HG03460 (cell line): ENCODE measurements around the gene HDHD5.

Experiments used
- ATAC-seq: cut with Tn5 transposase; IDR thresholded peaks from one replicate; pipeline ENCODE4 v1.9.1; 2021; ENCODE audit not compliant: unreplicated experiment

Gene HDHD5

DNA sequence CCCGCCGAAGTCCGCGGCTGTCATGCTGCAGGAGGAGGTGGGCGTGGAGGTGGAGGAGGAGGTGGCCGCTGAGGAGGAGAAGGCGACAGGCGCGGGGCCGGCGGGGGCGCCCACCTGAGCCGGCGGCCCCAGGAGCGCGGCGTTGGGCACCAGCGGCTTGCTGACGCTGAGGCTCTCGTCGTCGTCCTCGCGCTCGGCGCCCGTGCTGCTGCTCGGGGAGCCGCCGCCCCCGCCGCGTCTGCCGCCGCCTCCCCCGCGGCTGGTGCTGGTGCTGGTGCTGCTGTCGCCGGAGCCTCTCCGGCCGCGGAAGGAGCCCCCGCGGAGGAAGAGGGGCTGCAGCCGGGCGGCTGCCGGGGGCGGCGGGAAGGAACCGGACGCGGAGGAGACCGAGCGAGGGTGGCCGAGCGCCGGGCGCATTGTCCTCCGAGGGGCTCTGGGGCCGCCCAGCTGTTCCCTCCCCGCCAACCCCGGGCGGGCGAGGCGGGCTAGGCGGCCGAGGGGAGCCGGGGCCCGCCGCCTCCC lies 38.3 kb downstream of the HDHD5 start:
- ATAC-seq, result no peak

DNA sequence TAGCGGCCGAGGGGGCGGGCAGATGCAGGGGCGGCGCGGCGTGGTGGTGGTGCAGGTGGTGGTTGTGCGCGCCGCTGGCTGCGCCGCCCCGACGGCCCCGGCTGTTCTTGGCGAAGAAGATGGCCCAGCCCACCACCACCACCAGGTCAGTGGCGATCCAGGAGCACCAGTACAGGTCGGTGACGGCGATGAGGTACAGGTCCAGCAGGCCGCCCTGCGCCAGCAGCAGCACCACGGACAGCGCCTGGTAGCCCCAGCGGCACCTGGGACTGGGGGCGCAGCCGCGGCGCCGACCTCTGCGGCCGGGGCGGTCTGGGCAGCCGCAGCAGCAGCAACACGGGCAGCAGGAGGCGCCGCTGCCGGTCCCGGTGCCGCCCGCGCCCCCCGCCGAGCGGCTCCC lies 38.8 kb downstream of the HDHD5 start:
- no peak for ATAC-seq

GRCh38 chr22:17119481-17120202 lies 39.4 kb downstream of the HDHD5 start:
- ATAC-seq, result no peak

DNA sequence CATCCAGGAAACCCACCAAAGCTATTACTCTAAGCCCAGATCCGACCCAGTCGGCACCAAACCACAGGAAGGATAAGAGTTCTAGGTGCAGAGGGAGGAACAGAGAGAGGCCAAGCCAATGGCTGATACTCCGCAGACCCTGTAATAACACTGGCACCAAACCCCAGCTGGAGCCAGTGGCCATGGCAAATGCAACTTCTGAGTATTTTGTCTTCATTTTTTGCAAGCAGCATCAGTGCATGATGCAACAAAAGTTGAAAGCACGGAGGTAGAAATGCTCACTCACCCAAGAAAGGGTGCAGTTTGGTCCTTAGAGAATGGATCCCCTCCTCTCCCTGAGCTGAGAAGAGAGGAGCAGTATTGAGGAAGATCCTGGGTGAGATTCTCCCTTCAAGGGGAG lies 40.7 kb downstream of the HDHD5 start:
- ATAC-seq, result no peak

- no peak for ATAC-seq
These were observed 41.2 kb downstream of the HDHD5 start for GRCh38 chr22:17117890-17118289.

DNA sequence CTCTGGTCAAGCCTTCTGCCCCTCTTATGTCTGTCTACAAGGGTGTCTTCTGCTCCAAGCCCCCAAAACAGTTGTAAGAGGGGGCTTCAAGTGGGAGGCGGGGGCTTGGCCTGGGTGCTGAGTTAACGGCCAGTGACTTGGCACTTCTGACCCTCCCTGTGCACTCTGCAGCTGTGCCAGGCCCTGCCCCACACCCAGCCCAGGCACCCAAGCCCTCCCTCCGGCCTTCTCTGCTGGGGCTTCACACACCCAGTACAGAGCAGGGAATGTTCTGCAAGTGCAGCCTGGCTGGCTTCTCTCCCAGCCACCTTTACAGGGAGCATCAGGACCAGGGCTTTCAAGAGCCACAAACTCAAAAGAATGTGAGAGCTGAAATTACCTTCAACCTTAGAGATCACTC lies 41.7 kb downstream of the HDHD5 start:
- no peak for ATAC-seq

DNA sequence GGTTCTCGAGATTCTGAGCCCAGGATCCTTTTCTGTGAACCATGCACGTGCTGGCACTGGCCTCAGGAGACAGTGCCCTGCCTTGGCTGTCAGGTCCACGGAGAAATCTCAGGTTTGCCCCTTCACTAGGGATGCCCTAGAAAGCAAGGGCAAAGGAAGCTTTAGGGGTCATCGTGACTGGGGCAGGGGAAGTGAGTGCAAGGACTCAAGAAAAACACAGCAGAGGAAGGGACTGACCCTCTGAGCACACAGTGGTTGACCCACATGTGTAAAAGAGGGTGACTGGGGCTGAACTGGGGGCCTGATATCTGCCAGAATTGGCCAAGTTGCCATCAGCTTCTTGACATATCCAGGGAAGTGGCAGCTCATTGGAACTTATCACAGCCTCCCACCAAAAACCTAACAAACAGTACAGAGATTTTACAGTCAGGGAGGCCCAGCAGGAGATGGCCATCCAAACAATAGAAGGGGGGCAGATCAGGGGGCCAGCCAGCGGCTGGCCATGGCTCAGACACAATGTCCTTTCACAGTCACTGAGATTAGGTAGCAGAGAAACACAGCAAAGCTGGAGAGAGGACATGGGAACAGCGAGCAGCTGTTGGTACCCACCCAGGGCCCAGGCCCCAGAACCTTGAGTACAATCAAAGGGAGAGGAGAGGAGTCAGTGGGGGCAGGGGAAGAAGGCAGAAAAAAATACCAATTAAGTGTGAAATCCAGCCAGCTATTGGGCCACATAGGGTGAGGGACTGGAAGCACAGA lies 42.3 kb downstream of the HDHD5 start:
- no peak for ATAC-seq

DNA sequence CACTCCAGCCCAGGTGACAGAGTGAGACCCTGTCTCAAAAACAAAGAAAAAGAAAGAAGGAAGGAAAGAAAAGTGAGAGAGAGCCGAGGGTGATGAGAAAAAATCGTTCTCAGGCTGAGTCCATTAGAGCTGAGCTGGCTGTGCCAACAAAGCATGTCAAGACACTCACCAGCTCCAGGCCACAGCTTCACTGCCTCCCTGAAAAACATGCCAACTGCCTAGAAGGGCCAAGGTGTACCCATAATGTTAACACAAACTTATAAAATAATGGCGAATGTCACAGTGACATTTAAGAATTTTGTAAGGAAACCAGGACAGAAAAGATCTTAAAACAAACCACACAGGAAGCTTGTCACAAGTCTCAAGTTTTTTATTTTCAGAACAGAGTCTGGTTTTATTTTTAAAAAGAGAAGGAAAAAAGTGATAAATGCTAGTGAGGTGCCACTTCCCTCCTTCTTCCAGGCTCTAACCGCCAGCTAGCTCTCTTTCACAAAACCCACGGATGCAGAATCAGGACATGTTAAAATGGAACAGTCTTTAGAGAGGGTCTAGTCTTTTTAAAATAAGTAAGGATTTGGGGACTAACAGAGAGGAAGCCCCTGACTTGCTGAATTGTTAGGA lies 43.0 kb downstream of the HDHD5 start:
- ATAC-seq, result no peak

- ATAC-seq, result no peak
These were observed 43.8 kb downstream of the HDHD5 start for GRCh38 chr22:17115236-17115635.

- no peak for ATAC-seq
These were observed 44.2 kb downstream of the HDHD5 start for GRCh38 chr22:17114898-17115235.

DNA sequence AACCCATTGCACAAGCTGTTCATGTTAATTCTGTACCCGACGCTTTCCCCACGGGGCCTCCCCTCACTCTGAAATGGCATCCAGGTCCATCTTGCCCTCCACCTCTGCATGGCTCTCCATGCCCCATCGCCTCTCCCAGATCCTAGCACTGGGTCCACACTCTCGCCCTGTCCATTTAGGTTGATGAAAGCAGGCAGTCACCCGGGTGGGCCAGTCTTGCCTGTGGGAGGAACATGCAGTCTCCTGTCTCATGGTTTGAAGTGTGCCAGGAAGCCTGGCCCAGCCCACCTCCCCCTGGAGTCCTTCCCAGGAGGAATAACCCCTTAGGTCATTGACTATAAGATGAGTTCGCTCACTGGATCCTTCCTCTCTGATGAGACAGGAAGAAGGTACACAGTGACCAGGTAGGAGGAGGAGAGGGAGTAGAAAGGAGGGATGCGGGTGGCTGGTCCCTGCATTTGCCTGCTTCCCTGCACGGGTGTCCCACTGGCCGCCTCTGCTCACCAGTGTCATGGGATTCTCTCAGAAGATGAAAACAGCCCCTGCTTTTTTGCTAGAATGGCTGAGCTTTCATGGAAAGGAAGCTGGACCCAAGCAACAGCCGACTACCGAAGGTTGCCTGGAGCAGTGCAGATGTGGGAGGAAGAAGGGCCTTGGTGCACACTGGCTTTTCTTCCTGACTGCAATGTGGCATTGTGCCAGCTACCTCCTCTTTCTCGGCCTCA lies 44.7 kb downstream of the HDHD5 start:
- no peak for ATAC-seq

GRCh38 chr22:17113600-17113999 lies 45.5 kb downstream of the HDHD5 start:
- no peak for ATAC-seq

- no peak for ATAC-seq
These were observed 46.5 kb downstream of the HDHD5 start for GRCh38 chr22:17112491-17113042.

DNA sequence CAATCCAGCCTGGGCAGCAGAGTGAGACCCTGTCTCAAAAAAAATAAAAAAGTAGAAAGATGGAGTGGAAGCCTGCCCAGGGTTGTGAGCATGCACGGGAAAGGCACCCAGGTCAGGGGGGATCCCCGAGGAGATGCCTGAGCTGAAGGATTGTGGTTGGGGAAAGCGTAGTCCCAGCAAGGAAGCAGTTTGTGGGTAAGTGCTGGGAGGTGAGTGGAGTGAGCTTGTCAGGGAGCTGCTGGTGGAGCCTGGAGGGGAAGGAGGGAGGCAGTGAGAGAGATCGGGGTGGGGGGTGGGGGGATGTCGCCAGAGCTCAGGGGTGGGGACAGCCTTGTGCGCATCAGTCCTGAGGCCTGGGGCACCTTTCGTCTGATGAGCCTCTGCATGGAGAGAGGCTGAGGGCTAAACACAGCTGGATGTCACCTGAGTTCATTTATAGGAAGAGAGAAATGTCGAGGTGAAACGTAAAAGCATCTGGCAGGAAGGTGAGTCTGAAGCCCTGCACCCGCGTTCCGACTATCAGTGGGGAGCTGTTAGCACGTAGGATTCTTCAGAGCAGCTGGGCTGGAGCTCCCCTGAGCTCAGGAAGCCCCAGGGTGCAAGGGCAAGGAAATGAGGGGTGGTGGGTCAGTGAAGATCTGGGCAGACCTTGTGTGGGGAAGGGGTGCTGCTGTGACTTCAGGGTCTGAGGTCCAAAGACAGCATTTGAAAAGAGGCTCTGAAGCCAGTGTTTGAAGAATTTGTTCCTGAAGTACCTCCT lies 48.1 kb downstream of the HDHD5 start:
- no peak for ATAC-seq

GRCh38 chr22:17109976-17110375 lies 49.1 kb downstream of the HDHD5 start:
- no peak for ATAC-seq

GRCh38 chr22:17109113-17109865 lies 49.8 kb downstream of the HDHD5 start:
- ATAC-seq, result no peak

- no peak for ATAC-seq
These were observed 50.6 kb downstream of the HDHD5 start for GRCh38 chr22:17108256-17109112.

- no peak for ATAC-seq
These were observed 51.6 kb downstream of the HDHD5 start for GRCh38 chr22:17107547-17107810.
